HFFc6 (cell line): ENCODE measurements around the gene BIRC3. TPM values are rescaled to one million over a fixed set of nuclear protein-coding genes. Genes with fewer than 3 reads are reported as not detected.
A peak's percentile ranks its signal among the peaks of the same experiment; 100 is the strongest.

Experiments used
- DNase-seq: peaks from one replicate; pipeline ENCODE4 v3.0.0-alpha.2; 2018
- H3K27ac Mint-ChIP-seq: 2 replicates; pipeline ENCODE4 v1.8.0; 2020; ENCODE audit warnings: mild to moderate bottlenecking, mixed read lengths
- H3K27me3 Mint-ChIP-seq: 2 replicates; pipeline ENCODE4 v1.8.0; 2021; ENCODE audit warnings: mild to moderate bottlenecking, moderate library complexity, mixed read lengths; ENCODE audit not compliant: insufficient read depth
- H3K36me3 Mint-ChIP-seq: 2 replicates; pipeline ENCODE4 v1.8.0; 2021; ENCODE audit warnings: low read depth, mixed read lengths
- H3K4me1 Mint-ChIP-seq: 2 replicates; pipeline ENCODE4 v1.8.0; 2020; ENCODE audit warnings: low read depth, mixed read lengths
- H3K4me3 Mint-ChIP-seq: 2 replicates; pipeline ENCODE4 v1.8.0; 2020; ENCODE audit warnings: mild to moderate bottlenecking, moderate library complexity, mixed read lengths
- H3K9me3 Mint-ChIP-seq: 2 replicates; pipeline ENCODE4 v1.8.0; 2020; ENCODE audit warnings: mild to moderate bottlenecking, mixed read lengths
- total RNA-seq, 6 experiments: library from RNA; stranded (reverse); fragmentation: NEBNext Ultra II Directional; extraction: Animal tissue kit (Norgen Biotek cat#: 25700); gene quantifications; 2 replicates in 1 of 6; 3 replicates in 5 of 6; pipeline ENCODE4 v1.2.3, GENCODE V29; 2021
- TF ChIP-seq, protein P1 (sequence below): fragments of 200-600 bp; sonication (generic); IDR thresholded peaks from 2 replicates; pipeline ENCODE4 v1.5.0; 2021; ENCODE audit warnings: antibody characterized with exemption, mild to moderate bottlenecking

The BIRC3 gene
- total RNA-seq, 6 experiments from 2014 or later, result 0.35 to 0.66 (median 0.42) TPM

DNA sequence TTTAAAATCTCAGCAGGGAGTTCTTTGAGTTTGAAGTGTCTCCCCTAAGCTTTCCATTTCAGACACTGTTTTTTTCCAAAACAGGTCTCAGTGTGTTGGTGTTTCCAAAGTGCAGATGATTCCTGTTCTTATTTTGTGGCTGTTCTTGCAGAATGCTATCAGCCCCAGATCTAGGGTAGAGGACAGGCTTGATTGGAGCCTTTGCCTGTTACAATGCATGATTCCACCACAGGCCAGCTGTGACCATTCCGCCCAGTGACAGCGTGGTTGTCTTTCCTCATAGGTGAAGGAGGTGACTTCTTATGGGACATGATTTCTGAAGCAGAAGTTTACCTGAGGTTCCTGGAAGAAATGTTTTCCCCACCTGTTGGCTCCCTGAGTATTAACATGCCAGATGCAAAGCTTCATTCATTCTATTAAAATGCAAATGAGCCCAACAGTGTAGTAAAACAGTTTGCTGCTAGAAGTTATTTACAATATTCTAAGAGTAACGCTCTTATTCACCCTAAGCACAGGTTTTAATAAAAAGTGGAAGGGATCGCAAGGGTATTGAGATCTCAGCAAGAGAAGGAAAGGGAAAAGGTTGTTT is 36.9 kb upstream of the BIRC3 start:
- H3K9me3 Mint-ChIP-seq, result no peaks in the 10 kb centered on the region
- no peaks in the 10 kb centered on the region for H3K36me3 Mint-ChIP-seq
- peaks cover 46% of the 10 kb centered on the region for H3K4me1 Mint-ChIP-seq
- H3K27me3 Mint-ChIP-seq, result no peaks in the 10 kb centered on the region
- peak overlapping the region; percentile 72; the same call in 1 of the 2 replicates for H3K4me3 Mint-ChIP-seq
- H3K27ac Mint-ChIP-seq, result no peak overlapping the region
- DNase-seq, result no peak
- TF ChIP-seq, protein P1, sequence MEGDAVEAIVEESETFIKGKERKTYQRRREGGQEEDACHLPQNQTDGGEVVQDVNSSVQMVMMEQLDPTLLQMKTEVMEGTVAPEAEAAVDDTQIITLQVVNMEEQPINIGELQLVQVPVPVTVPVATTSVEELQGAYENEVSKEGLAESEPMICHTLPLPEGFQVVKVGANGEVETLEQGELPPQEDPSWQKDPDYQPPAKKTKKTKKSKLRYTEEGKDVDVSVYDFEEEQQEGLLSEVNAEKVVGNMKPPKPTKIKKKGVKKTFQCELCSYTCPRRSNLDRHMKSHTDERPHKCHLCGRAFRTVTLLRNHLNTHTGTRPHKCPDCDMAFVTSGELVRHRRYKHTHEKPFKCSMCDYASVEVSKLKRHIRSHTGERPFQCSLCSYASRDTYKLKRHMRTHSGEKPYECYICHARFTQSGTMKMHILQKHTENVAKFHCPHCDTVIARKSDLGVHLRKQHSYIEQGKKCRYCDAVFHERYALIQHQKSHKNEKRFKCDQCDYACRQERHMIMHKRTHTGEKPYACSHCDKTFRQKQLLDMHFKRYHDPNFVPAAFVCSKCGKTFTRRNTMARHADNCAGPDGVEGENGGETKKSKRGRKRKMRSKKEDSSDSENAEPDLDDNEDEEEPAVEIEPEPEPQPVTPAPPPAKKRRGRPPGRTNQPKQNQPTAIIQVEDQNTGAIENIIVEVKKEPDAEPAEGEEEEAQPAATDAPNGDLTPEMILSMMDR, result no peak

DNA sequence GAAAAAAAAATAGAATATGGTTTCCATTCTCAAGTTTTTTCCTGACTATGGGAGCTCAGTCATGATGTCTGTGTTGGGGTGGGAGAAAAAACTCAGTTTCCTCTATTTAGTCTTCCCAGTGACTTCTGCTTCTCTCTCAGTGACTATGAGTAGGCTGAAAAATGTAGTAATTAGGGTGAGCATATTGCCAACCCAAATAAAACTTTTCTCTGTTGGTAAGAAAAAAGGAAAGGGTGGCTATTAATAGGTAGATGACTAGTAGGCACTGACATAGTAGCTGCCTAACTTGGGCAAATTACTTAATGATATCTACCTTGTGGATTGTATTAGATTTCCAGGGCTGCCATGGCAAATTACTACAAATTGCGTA is 34.2 kb upstream of the BIRC3 start:
- no peaks in the 10 kb centered on the region for H3K36me3 Mint-ChIP-seq
- H3K27me3 Mint-ChIP-seq, result no peaks in the 10 kb centered on the region
- TF ChIP-seq, protein P1, result no peak
- no peaks in the 10 kb centered on the region for H3K9me3 Mint-ChIP-seq
- no peak overlapping the region for H3K4me3 Mint-ChIP-seq
- H3K27ac Mint-ChIP-seq, result 0 out of 2 replicates have a peak overlapping the region, but pooled peaks have one; percentile 14
- H3K4me1 Mint-ChIP-seq, result peaks cover 33% of the 10 kb centered on the region
- peak; percentile 46 for DNase-seq

DNA sequence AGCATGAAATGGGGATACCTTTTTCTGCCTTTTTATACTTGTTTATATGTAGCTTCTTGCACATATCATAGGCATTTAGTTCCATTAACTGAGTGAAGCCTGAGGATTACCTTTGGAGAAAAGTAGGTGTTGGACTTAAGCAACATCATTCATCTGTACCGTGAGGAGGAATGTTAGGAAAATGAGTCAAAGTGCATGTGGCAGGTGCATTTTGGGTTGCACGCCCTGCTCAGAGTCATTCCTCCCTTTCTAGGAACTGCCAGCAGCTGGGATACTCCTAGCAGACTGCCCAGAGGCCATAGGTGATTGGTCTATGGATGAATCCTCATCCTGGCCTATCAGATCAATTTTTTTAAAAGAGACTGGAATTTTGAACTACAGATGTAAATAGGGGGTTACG is 33.3 kb upstream of the BIRC3 start:
- H3K27ac Mint-ChIP-seq, result no peak overlapping the region
- no peaks in the 10 kb centered on the region for H3K9me3 Mint-ChIP-seq
- no peaks in the 10 kb centered on the region for H3K27me3 Mint-ChIP-seq
- TF ChIP-seq, protein P1, result no peak
- DNase-seq, result no peak
- no peaks in the 10 kb centered on the region for H3K36me3 Mint-ChIP-seq
- H3K4me1 Mint-ChIP-seq, result peaks cover 43% of the 10 kb centered on the region
- no peak overlapping the region for H3K4me3 Mint-ChIP-seq

DNA sequence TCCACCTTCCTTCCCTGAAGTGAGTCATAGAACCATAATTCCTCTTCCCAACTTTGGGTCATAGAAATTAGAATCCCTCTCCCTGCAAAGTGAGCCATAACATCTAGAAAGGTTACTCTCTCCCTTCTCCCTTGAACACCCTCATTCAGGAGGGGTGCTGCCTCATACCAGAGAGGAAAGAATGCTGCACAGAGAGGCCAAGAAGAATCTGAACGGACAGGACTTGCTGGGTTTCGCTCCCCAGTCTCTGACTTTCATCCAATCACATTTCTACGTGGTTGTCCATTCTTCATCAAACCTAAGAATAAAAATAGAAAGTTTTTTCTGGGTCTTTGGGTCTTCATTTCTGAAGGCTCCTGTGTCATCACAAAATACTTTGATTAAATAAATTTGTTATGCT is 31.0 kb upstream of the BIRC3 start:
- DNase-seq, result no peak
- Mint-ChIP-seq H3K27ac (no peak overlapping the region), H3K36me3 (no peaks in the 10 kb centered on the region), H3K4me1 (peaks cover 38% of the 10 kb centered on the region), H3K27me3 (no peaks in the 10 kb centered on the region), H3K9me3 (no peaks in the 10 kb centered on the region), H3K4me3 (no peak overlapping the region)
- TF ChIP-seq, protein P1, result no peak

DNA sequence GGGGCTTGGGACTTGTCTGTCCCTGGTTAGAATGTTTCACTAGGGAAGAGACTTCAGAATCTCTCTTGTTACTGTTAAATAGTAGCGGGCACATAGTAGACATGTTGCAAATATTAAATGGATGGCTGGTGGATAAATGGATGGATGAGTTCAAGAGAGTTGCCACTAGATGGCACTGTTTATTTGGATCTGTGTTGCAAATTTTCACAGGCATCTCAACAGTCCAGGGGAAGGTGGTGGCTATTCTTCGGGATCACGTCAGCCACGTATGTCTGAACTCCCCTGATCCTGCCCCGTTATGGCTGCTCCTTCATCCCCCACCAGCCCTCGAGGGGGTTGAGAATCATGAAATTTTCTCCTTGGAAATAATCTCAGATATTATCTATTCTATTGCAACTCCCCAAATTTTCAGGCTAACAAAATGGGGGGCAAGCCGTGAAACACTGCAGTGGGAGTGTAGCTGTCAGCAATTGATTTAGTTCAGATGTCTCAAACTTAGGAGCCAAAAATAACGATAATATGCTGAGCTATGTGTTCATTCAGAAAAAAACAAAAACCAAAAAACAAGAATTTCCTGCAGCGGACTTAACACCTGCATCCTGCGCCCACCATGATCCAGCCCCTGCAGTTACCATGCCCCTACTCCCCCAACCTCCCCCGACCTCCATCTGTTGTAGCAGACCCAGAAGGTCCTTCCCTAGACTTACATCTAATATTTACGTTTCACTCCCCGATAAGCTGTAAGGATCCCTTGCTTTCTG is 29.1 kb upstream of the BIRC3 start:
- no peaks in the 10 kb centered on the region for H3K27me3 Mint-ChIP-seq
- peak overlapping the region; percentile 55 for H3K4me3 Mint-ChIP-seq
- peak; percentile 79 for DNase-seq
- TF ChIP-seq, protein P1, result peak; percentile 92
- peaks cover 41% of the 10 kb centered on the region for H3K4me1 Mint-ChIP-seq
- H3K36me3 Mint-ChIP-seq, result no peaks in the 10 kb centered on the region
- H3K9me3 Mint-ChIP-seq, result no peaks in the 10 kb centered on the region
- 0 out of 2 replicates have a peak overlapping the region, but pooled peaks have one; percentile 40 for H3K27ac Mint-ChIP-seq
